NB4 (cell line): ENCODE data around the gene GSTP1.

ENCODE experiments used
- DNase-seq: peaks from one replicate; pipeline ENCODE4 v3.0.0; 2010; ENCODE audit warnings: low read depth
- H3K4me3 ChIP-seq: one replicate; pipeline ENCODE4 v1.5.1; 2011; ENCODE audit warnings: mild to moderate bottlenecking, low read depth, low read length, moderate library complexity
- CTCF ChIP-seq: IDR thresholded peaks from one replicate; pipeline ENCODE4 v1.5.1; 2012; ENCODE audit warnings: low read depth, low read length
- MAX ChIP-seq: IDR thresholded peaks from 2 replicates; pipeline ENCODE4 v1.6.1; 2011; ENCODE audit warnings: low read depth, low read length
- MYC ChIP-seq: IDR thresholded peaks from 2 replicates; pipeline ENCODE4 v1.6.1; 2011; ENCODE audit warnings: low read depth, low read length
- POLR2A ChIP-seq: IDR thresholded peaks from 2 replicates; pipeline ENCODE4 v1.6.1; 2011; ENCODE audit warnings: mild to moderate bottlenecking; ENCODE audit not compliant: insufficient read length; ENCODE audit errors: extremely low read depth

GSTP1 gene

GRCh38 chr11:67611165-67611564, 27.6 kb downstream of the GSTP1 start:
- TF ChIP-seq CTCF (no peak), POLR2A (no peak), MYC (no peak), MAX (no peak)
- DNase-seq, result no peak

GRCh38 chr11:67611704-67612587, 28.3 kb downstream of the GSTP1 start:
- DNase-seq, result no peak
- TF ChIP-seq MYC, result no peak
- no peak for TF ChIP-seq CTCF
- TF ChIP-seq MAX, result no peak
- no peak for TF ChIP-seq POLR2A
- H3K4me3 ChIP-seq, result no peak overlapping the region

More at GRCh38 chr11:67611165-67611564, 27.6 kb downstream of the GSTP1 start:
- H3K4me3 ChIP-seq, result no peak overlapping the region

GRCh38 chr11:67612751-67613150, 29.1 kb downstream of the GSTP1 start:
- TF ChIP-seq MYC (no peak), CTCF (no peak), POLR2A (no peak), MAX (no peak)
- DNase-seq, result no peak
- H3K4me3 ChIP-seq, result no peak overlapping the region

GRCh38 chr11:67613313-67613959, 29.8 kb downstream of the GSTP1 start:
- no peak for DNase-seq
- TF ChIP-seq POLR2A, result no peak
- TF ChIP-seq CTCF, result no peak
- TF ChIP-seq MYC, result no peak
- no peak for TF ChIP-seq MAX
- H3K4me3 ChIP-seq, result no peak overlapping the region

GRCh38 chr11:67613960-67614715, 30.5 kb downstream of the GSTP1 start:
- DNase-seq, result peak; percentile 97
- TF ChIP-seq CTCF, result peak; percentile 63
- peak; percentile 67 for TF ChIP-seq MAX
- peak; percentile 80 for TF ChIP-seq MYC
- peak; percentile 51 for TF ChIP-seq POLR2A
- H3K4me3 ChIP-seq, result peak overlapping the region; percentile 23
